SK-N-SH (cell line): Measurements from ENCODE around the gene PODNL1. TPM values are rescaled to one million over a fixed set of nuclear protein-coding genes. Genes with fewer than 3 reads are reported as not detected.

ENCODE experiments used
- CTCF ChIA-PET: fragments of 300-600, 350-600 bp; formaldehyde crosslinking; extraction: SDS; loops from one replicate; lab custom pipeline; 2021; lab: Yijun Ruan, JAX
- POLR2A ChIA-PET: fragments of 350-600 bp; sonication (Branson Sonifier 250); formaldehyde crosslinking; extraction: SDS; loops from one replicate; lab custom pipeline; 2020; ENCODE audit warnings: antibody characterized with exemption, inconsistent platforms; lab: Yijun Ruan, JAX
- DNase-seq: peaks from one replicate; pipeline ENCODE4 v3.0.0; 2012
- H2AFZ ChIP-seq: fragments of 200-600 bp; sonication (generic); 2 replicates; pipeline ENCODE4 v1.8.1; 2016; ENCODE audit warnings: antibody characterized with exemption, mild to moderate bottlenecking, low read depth
- H3F3A ChIP-seq: fragments of 200-600 bp; sonication (generic); replicated peaks from 2 replicates; pipeline ENCODE3; 2016; ENCODE audit warnings: antibody characterized with exemption, mild to moderate bottlenecking; ENCODE audit not compliant: insufficient read depth
- H3K27ac ChIP-seq, 2 experiments: fragments of 200-500 bp in 1 of 2; fragments of 200-600 bp in 1 of 2; sonication (Bioruptor generic) in 1 of 2; sonication (generic), shearing (Covaris generic) in 1 of 2; 2 replicates each; pipeline versions ENCODE4 v1.5.1 to v1.6.1; 2014 to 2016; ENCODE audit warnings: low read depth in 2 of 2, inconsistent platforms in 1 of 2, low read length in 1 of 2, mild to moderate bottlenecking in 1 of 2, mixed read lengths in 1 of 2
- H3K27me3 ChIP-seq: fragments of 200-600 bp; sonication (generic), shearing (Covaris generic); 2 replicates; pipeline ENCODE4 v1.6.1; 2016; ENCODE audit warnings: mixed run types; ENCODE audit not compliant: insufficient read depth
- H3K36me3 ChIP-seq, 2 experiments: fragments of 200-500 bp in 1 of 2; fragments of 200-600 bp in 1 of 2; sonication (Bioruptor generic) in 1 of 2; sonication (generic) in 1 of 2; replicated peaks in 1 of 2; 2 replicates each; pipeline versions ENCODE3 to v1.5.1; 2014 to 2016; ENCODE audit warnings: low read length in 1 of 2, mild to moderate bottlenecking in 1 of 2; ENCODE audit not compliant: insufficient read depth in 2 of 2, control insufficient read depth in 1 of 2
- H3K4me1 ChIP-seq, 2 experiments: fragments of 200-500 bp in 1 of 2; fragments of 200-600 bp in 1 of 2; sonication (Bioruptor generic) in 1 of 2; sonication (generic), shearing (Covaris generic) in 1 of 2; 2 replicates each; pipeline versions ENCODE4 v1.5.1 to v1.6.1; 2014 to 2016; ENCODE audit warnings: low read depth in 1 of 2, low read length in 1 of 2, mixed run types in 1 of 2; ENCODE audit not compliant: insufficient read depth in 2 of 2, control insufficient read depth in 1 of 2
- H3K4me2 ChIP-seq: fragments of 200-600 bp; sonication (generic), shearing (Covaris generic); 2 replicates; pipeline ENCODE4 v1.6.1; 2017; ENCODE audit warnings: mixed run types
- H3K4me3 ChIP-seq, 2 experiments: fragments of 200-500 bp in 1 of 2; fragments of 200-600 bp in 1 of 2; sonication (Bioruptor generic) in 1 of 2; sonication (generic), shearing (Covaris generic) in 1 of 2; 2 replicates each; pipeline versions ENCODE4 v1.5.1 to v1.8.1; 2014 to 2016; ENCODE audit warnings: low read depth in 2 of 2, inconsistent platforms in 1 of 2, low read length in 1 of 2, mild to moderate bottlenecking in 1 of 2, mixed read lengths in 1 of 2, moderate library complexity in 1 of 2
- H3K79me2 ChIP-seq: fragments of 200-600 bp; sonication (generic); 2 replicates; pipeline ENCODE4 v1.8.1; 2017; ENCODE audit warnings: mild to moderate bottlenecking; ENCODE audit not compliant: insufficient read depth
- H3K9ac ChIP-seq: fragments of 200-600 bp; sonication (generic); 2 replicates; pipeline ENCODE4 v1.6.1; 2017; ENCODE audit warnings: mixed run types
- H3K9me2 ChIP-seq: fragments of 200-600 bp; sonication (generic); 2 replicates; pipeline ENCODE4 v1.6.1; 2017; ENCODE audit warnings: mixed run types
- H3K9me3 ChIP-seq: fragments of 200-600 bp; sonication (generic); 2 replicates; pipeline ENCODE4 v1.6.1; 2017; ENCODE audit warnings: mixed run types, mild to moderate bottlenecking, moderate library complexity
- H4K20me1 ChIP-seq: fragments of 200-600 bp; sonication (generic); 2 replicates; pipeline ENCODE4 v1.6.1; 2017; ENCODE audit warnings: mild to moderate bottlenecking, mixed run types; ENCODE audit not compliant: insufficient read depth
- CHD2 ChIP-seq: fragments of 150-350 bp; IDR thresholded peaks from 2 replicates; pipeline ENCODE4 v1.6.1; 2018; ENCODE audit warnings: low read length; ENCODE audit not compliant: partially characterized antibody
- ELF1 ChIP-seq: IDR thresholded peaks from 2 replicates; pipeline ENCODE4 v1.4.0; 2012
- EP300 ChIP-seq, 2 experiments: IDR thresholded peaks; 2 replicates each; pipeline versions ENCODE4 v1.4.0 to v1.6.1; 2012; ENCODE audit warnings: borderline replicate concordance in 1 of 2, low read depth in 1 of 2, low read length in 1 of 2
- EZH2phosphoT487 ChIP-seq: fragments of 200-600 bp; sonication (generic); IDR thresholded peaks from 2 replicates; pipeline ENCODE4 v1.6.1; 2017; ENCODE audit warnings: low read depth, mixed run types, mild to moderate bottlenecking, antibody characterized with exemption, moderate library complexity, borderline replicate concordance
- FOXJ3 ChIP-seq: sonication (generic); formaldehyde crosslinking; IDR thresholded peaks from 2 replicates; pipeline ENCODE4 v1.5.1; 2020; ENCODE audit warnings: mild to moderate bottlenecking, missing genetic modification reagents
- FOXM1 ChIP-seq: IDR thresholded peaks from 2 replicates; pipeline ENCODE4 v1.4.0; 2012; ENCODE audit warnings: low read depth, mild to moderate bottlenecking
- GABPA ChIP-seq: IDR thresholded peaks from 2 replicates; pipeline ENCODE4 v1.4.0; 2012; ENCODE audit warnings: low read depth, mild to moderate bottlenecking
- GATA2 ChIP-seq: sonication (generic); formaldehyde crosslinking; IDR thresholded peaks from 2 replicates; pipeline ENCODE4 v1.5.0; 2020; ENCODE audit warnings: mild to moderate bottlenecking, missing genetic modification reagents
- IRF3 ChIP-seq: fragments of 150-350 bp; IDR thresholded peaks from 2 replicates; pipeline ENCODE4 v1.6.1; 2016; ENCODE audit warnings: mild to moderate bottlenecking, low read depth, low read length
- JUND ChIP-seq: IDR thresholded peaks from 2 replicates; pipeline ENCODE4 v1.4.0; 2012
- MEF2A ChIP-seq: IDR thresholded peaks from 2 replicates; pipeline ENCODE4 v1.4.0; 2012; ENCODE audit warnings: low read depth, borderline replicate concordance
- MXI1 ChIP-seq: IDR thresholded peaks from 2 replicates; pipeline ENCODE4 v1.6.1; 2012; ENCODE audit warnings: mild to moderate bottlenecking, low read depth, low read length, improper control_type of control experiment
- NFIC ChIP-seq: IDR thresholded peaks from 2 replicates; pipeline ENCODE4 v1.4.0; 2012; ENCODE audit warnings: borderline replicate concordance
- PBX3 ChIP-seq: IDR thresholded peaks from 2 replicates; pipeline ENCODE4; 2012
- POLR2AphosphoS5 ChIP-seq: IDR thresholded peaks from 2 replicates; pipeline ENCODE4 v1.6.1; 2012; ENCODE audit warnings: low read depth, low read length
- RAD21 ChIP-seq: IDR thresholded peaks from 2 replicates; pipeline ENCODE4 v1.6.1; 2012; ENCODE audit warnings: mild to moderate bottlenecking, low read length
- RCOR1 ChIP-seq: fragments of 150-350 bp; IDR thresholded peaks from 2 replicates; pipeline ENCODE4 v1.6.1; 2017; ENCODE audit warnings: antibody characterized with exemption, low read length
- SIN3A ChIP-seq: IDR thresholded peaks from 2 replicates; pipeline ENCODE4 v1.6.1; 2012; ENCODE audit warnings: low read depth, mild to moderate bottlenecking, low read length, moderate library complexity, borderline replicate concordance
- SMC3 ChIP-seq: IDR thresholded peaks from 2 replicates; pipeline ENCODE4 v1.6.1; 2012; ENCODE audit warnings: low read depth, low read length, improper control_type of control experiment
- TAF1 ChIP-seq: IDR thresholded peaks from 2 replicates; pipeline ENCODE4 v1.6.1; 2012; ENCODE audit warnings: low read depth, mild to moderate bottlenecking, low read length, moderate library complexity, borderline replicate concordance
- TEAD4 ChIP-seq: IDR thresholded peaks from 2 replicates; pipeline ENCODE4 v1.4.0; 2012; ENCODE audit warnings: mild to moderate bottlenecking, borderline replicate concordance; ENCODE audit not compliant: insufficient read depth
- WGBS: methylation state at CpG from one replicate; pipeline ENCODE4 v1.1.6; 2017; ENCODE audit warnings: low lambda C conversion rate; 5-methylcytosine and 5-hydroxymethylcytosine counted together
- polyA plus RNA-seq, 3 experiments: library from polyadenylated mRNA; depleted of rRNA; stranded (reverse); fragments of >200 nt; gene quantifications; 2 replicates each; pipeline ENCODE4 v1.2.3, GENCODE V29; 2012
- TF ChIP-seq, protein P1 (sequence below): fragments of 200-600 bp; sonication (generic); IDR thresholded peaks from 2 replicates; pipeline ENCODE4 v1.6.1; 2017; ENCODE audit warnings: antibody characterized with exemption, mild to moderate bottlenecking, moderate library complexity
- TF ChIP-seq, protein P2 (sequence below): IDR thresholded peaks from 2 replicates; pipeline ENCODE4 v1.4.0; 2012; ENCODE audit warnings: low read depth

PODNL1 gene
- polyA plus RNA-seq, 1 of the 3 experiments (the other 2 are of a cell fraction): 7.5 TPM

GRCh38 chr19:13952154-13952930 is 14.1 kb upstream of the PODNL1 start, which contains the start of gene DCAF15 (continued):
- TF ChIP-seq EP300 (IDR thresholded peaks at IDR 0.05; ENCODE audit: borderline replicate concordance in 1 of 2, low read depth in 1 of 2, low read length in 1 of 2): no peak
- no peak for TF ChIP-seq MEF2A
- TF ChIP-seq FOXJ3 (CRISPR knock-in tag): no peak
- TF ChIP-seq NFIC: no peak
- no peak for TF ChIP-seq TEAD4
- TF ChIP-seq, protein P1, sequence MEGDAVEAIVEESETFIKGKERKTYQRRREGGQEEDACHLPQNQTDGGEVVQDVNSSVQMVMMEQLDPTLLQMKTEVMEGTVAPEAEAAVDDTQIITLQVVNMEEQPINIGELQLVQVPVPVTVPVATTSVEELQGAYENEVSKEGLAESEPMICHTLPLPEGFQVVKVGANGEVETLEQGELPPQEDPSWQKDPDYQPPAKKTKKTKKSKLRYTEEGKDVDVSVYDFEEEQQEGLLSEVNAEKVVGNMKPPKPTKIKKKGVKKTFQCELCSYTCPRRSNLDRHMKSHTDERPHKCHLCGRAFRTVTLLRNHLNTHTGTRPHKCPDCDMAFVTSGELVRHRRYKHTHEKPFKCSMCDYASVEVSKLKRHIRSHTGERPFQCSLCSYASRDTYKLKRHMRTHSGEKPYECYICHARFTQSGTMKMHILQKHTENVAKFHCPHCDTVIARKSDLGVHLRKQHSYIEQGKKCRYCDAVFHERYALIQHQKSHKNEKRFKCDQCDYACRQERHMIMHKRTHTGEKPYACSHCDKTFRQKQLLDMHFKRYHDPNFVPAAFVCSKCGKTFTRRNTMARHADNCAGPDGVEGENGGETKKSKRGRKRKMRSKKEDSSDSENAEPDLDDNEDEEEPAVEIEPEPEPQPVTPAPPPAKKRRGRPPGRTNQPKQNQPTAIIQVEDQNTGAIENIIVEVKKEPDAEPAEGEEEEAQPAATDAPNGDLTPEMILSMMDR: no peak
- peak; percentile 97 for TF ChIP-seq TAF1
- TF ChIP-seq GATA2 (CRISPR knock-in tag): no peak
- no peak for TF ChIP-seq SIN3A
- TF ChIP-seq POLR2AphosphoS5: peak; percentile 28; the same call in 1 of the 2 replicates

DNA sequence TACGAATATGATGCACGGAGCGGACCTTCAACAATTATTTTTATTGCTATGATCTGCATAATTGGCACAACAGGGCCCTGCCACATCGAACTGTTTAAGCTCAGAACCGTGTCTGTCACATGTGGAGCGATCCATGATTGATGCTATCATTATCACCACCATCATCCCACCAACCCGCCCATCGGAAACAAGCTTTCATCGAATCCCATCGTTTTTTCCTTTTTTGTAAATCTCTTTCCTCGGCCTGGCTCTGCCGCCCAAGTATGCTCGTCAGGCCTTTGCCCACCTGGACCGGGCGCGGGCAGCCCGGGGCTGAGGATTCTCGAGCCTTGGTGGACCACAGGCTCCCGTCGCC is 13.6 kb upstream of the PODNL1 start:
- H3K4me1 ChIP-seq: peaks cover 0 to 11% of the 10 kb centered on the region in 2 experiments; a peak in 1 of 4 replicates
- peak overlapping the region; percentile 53 to 69 for H3K4me3 ChIP-seq
- no peaks in the 10 kb centered on the region for H3F3A ChIP-seq
- CTCF ChIA-PET: interaction anchor here (1.1 to 5.1 kb wide), 5 partner anchors 22 to 1194 kb away, joined by 3 to 19 read pairs (median 6); partner anchors contain the start of genes IL27RA and MISP3
- H3K79me2 ChIP-seq: peaks cover 33% of the 10 kb centered on the region
- H3K36me3 ChIP-seq: peaks cover 9 to 17% of the 10 kb centered on the region in 2 experiments
- WGBS: 11% methylated on average over 18 of the region's 20 CpGs
- peak overlapping the region; percentile 68 for H3K4me2 ChIP-seq
- H2AFZ ChIP-seq: peak overlapping the region; percentile 81
- DNase-seq: no peak
- no peaks in the 10 kb centered on the region for H3K27me3 ChIP-seq
- no peaks in the 10 kb centered on the region for H3K9me2 ChIP-seq
- POLR2A ChIA-PET: interaction anchor here (1.0 to 3.5 kb wide), 4 partner anchors 14 to 105 kb away, joined by 3 to 24 read pairs (median 5); partner anchors contain the start of gene PODNL1
- H3K9ac ChIP-seq: peak overlapping the region; percentile 47; the same call in 1 of the 2 replicates
- peak overlapping the region in 1 of 2 experiments; percentile 71; a peak in 2 of 4 replicates for H3K27ac ChIP-seq
- peaks cover 8% of the 10 kb centered on the region; the same call in 1 of the 2 replicates for H4K20me1 ChIP-seq
- H3K9me3 ChIP-seq: no peaks in the 10 kb centered on the region
- no peak for TF ChIP-seq MXI1
- peak; percentile 18; the same call in 1 of the 2 replicates for TF ChIP-seq RAD21
- TF ChIP-seq PBX3: no peak
- TF ChIP-seq IRF3: no peak
- TF ChIP-seq, protein P2, sequence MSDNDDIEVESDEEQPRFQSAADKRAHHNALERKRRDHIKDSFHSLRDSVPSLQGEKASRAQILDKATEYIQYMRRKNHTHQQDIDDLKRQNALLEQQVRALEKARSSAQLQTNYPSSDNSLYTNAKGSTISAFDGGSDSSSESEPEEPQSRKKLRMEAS: 0 out of 2 replicates have a peak, but pooled peaks have one; percentile 16
- peak; percentile 17; the same call in 1 of the 2 replicates for TF ChIP-seq POLR2AphosphoS5
- TF ChIP-seq FOXM1: no peak
- no peak for TF ChIP-seq TEAD4
- no peak for TF ChIP-seq RCOR1
- no peak for TF ChIP-seq SMC3
- no peak; the same call in 1 of the 2 replicates for TF ChIP-seq SIN3A
- TF ChIP-seq CHD2: no peak
- no peak for TF ChIP-seq JUND
- peak; percentile 53 for TF ChIP-seq GATA2 (CRISPR knock-in tag)
- TF ChIP-seq ELF1: no peak
- TF ChIP-seq, protein P1: no peak
- TF ChIP-seq GABPA: no peak
- TF ChIP-seq EZH2phosphoT487: no peak
